NCI-H2107 (cell line): ENCODE data around the gene UGT1A3.
"Not testable (repeated sequence)": the region's sequence is repeated elsewhere in the genome, so short reads cannot be mapped to it uniquely, and the experiment has no call there.

Source experiments
- DNase-seq: peaks from one replicate; lab custom pipeline; 2025; lab: John Stamatoyannopoulos, UW

UGT1A3 gene

DNA sequence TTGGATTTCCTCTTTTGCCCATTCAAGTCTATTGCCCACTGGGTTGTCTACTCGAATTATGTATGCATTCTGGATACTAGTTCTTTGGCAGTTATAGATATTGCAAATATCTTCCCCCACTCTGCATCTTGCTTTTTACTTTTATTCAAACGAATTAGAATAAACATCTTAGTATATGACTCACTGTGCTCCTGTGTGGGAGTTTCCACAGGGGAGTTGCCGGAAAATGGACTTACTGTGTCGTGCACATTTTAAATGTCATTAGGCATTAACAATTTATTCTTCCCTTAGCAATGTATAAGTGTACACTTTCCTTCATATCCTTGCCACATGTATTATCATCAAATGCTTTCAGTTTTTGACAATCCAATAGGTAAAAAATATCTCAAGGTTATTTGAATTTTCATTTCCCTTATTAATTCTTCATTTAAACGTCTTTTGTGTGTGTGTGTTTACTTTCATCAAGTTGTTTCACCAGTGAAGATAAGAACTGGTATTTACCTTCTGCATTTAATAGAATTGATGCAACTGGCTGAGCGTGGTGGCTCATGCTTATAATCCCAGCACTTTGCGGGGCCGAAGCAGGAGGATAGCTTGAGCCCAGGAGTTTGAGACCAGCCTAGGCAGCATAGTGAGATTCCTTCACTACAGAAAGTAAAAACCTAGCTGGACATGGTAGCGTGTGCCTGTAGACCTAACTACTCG is 20.8 kb upstream of the UGT1A3 start:
- DNase-seq = no peak

- DNase-seq = no peak
Measured at GRCh38 chr2:233708942-233709341, 19.9 kb upstream of the UGT1A3 start.

GRCh38 chr2:233711312-233712008 is 17.4 kb upstream of the UGT1A3 start:
- peak; percentile 43 for DNase-seq

DNA sequence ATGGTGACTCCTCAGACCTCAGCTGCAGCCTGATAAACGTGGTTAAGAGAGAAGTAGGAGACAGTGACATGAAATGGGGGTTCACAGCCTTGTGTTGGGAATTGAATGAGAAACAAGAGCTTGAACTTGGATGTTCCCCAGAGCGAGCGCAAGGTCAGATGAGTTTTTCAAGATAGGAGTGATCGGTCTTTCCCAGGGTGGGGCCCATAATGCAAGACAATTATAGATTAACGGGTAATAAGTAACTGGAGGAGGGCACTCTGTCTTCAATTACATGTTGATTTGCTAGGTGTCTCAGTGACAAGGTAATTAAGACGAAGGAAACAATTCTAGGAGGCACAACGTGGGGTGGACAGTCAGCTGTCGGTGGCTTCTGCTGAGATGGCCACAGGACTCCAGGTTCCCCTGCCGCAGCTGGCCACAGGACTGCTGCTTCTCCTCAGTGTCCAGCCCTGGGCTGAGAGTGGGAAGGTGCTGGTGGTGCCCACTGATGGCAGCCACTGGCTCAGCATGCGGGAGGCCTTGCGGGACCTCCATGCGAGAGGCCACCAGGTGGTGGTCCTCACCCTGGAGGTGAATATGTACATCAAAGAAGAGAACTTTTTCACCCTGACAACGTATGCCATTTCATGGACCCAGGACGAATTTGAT is 16.1 kb upstream of the UGT1A3 start, which contains the start of gene UGT1A5:
Gene UGT1A5, plus strand, starts transcription at position 297 of the 651 bp plus-strand sequence. Its CDS starts 85 bp downstream, at position 382.
- DNase-seq = no peak

DNA sequence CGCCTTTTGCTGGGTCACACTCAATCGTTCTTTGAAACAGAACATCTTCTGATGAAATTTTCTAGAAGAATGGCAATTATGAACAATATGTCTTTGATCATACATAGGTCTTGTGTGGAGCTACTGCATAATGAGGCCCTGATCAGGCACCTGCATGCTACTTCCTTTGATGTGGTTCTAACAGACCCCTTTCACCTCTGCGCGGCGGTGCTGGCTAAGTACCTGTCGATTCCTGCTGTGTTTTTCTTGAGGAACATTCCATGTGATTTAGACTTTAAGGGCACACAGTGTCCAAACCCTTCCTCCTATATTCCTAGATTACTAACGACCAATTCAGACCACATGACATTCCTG is 15.6 kb upstream of the UGT1A3 start:
- DNase-seq = no peak

- DNase-seq = no peak
Measured at GRCh38 chr2:233714121-233714520, 14.7 kb upstream of the UGT1A3 start.

GRCh38 chr2:233718552-233718951 is 10.3 kb upstream of the UGT1A3 start, which contains the start of gene UGT1A4:
Gene UGT1A4 (plus strand): TSS chr2:233718736. CDS start chr2:233718821, 85 bp downstream.
- DNase-seq = no peak

- DNase-seq = not testable (repeated sequence)
Measured at GRCh38 chr2:233736868-233737653, 8.2 kb downstream of the UGT1A3 start.

- DNase-seq = no peak
Measured at GRCh38 chr2:233740870-233741269, 12.0 kb downstream of the UGT1A3 start.

DNA sequence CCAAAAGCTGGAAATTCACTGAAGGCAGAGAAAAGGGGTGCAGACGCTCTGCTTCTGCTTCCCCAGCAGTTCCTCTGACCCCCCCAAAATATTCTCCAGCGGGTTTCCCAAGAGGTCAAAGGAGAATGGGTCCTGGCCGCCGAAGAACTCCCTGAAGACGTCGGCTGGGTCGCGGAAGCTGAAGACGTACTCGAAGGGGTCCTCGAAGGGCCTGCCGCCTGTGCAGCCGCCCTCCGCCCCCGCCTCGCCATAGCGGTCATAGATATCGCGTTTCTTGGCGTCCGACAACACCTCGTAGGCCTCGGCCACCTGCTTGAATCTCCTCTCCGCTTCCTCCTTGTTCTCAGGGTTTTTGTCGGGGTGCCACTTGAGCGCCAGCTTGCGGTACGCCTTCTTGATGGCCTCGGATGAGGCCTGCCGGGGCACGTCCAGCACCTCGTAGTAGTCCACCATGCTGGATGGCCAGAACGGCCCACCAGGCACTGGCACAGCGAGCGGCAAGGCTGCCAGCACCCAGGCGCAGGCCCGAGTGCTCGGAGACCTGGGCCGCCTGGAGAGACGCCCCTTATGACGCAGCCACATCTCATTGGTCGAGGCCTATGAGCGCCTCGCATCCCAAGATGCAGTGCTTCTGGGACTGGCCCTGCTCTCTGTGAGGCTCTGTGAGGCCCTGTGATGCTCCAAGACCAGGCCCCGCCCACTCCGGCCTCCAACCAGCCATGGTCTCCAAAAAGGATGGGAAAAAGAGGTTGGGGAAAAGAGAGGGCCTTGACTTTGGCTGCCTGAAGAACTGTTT is 14.8 kb downstream of the UGT1A3 start:
- no peak for DNase-seq

DNA sequence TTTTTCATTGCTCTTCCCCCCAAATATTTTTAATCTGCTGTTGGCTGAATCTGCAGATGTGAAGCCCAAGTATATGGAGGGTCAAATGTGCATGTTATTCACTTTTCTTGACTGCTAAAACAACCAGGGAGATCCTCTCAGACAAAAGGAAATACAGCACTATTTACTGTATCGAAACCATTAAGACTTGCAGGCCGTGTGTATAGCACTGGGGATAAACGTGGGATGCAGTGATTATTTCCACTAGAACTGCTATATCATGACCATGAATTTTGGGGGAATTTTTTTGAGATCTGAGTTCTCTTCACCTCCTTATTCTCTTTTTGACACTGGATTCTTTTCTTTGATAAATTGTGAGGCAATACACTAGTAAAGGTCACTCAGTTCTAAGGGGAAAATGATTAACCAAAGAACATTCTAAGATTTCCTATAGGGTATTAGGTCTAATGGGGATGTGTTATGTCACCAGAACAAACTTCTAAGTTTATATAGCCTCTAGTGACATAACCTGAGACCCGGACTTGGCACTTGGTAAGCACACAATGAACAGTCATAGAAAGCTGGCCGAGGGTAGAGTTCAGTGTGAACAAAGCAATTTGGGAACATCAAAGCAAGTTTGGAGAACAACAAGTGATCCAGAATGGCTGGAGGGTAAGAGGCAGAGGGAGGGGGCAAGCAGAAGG is 16.4 kb downstream of the UGT1A3 start:
- DNase-seq = no peak

- DNase-seq = not testable (repeated sequence)
Measured at GRCh38 chr2:233745838-233746237, 17.0 kb downstream of the UGT1A3 start.

- no peak for DNase-seq
Measured at GRCh38 chr2:233746475-233747282, 17.8 kb downstream of the UGT1A3 start.

DNA sequence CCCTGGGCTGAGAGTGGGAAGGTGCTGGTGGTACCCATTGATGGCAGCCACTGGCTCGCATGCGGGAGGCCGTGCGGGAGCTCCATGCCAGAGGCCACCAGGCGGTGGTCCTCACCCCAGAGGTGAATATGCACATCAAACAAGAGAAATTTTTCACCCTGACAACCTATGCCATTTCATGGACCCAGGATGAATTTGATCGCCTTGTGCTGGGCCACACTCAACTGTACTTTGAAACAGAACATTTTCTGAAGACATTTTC is 18.4 kb downstream of the UGT1A3 start:
- DNase-seq = no peak

GRCh38 chr2:233750689-233751088 is 21.8 kb downstream of the UGT1A3 start:
- not testable (repeated sequence) for DNase-seq

DNA sequence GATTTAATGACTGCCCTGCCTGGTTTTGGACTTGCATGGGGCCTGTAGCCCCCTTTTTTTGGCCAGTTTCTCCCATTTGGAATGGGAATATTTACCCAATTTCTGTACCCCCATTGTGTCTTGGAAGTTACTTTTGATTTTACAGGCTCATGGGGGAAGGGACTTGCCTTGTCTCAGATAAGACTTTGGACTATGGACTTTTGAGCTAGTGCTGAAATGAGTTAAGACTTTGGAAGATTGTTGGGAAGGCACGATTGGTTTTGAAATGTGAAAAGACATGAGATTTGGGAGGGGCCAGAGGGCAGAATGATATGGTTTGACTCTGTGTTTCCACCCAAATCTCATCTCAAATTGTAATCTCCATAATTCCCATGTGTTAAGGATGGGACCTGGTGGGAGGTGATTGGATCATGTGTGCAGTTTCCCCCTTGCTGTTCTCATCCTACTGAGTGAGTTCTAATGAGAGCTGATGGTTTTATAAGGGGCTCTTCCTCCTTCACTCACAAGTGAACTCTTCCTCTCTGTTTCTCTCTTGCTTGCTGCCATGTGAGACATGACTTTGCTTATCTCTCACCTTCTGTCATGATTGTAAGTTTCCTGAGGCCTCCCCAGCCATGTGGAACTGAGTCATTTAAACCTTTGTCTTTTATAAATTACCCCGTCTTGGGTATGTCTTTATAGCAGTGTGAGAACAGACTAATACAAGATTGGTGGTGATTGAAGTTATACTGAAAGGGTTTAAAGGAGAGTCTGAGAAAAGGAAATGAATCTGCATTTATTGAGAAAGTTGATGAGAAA is 22.6 kb downstream of the UGT1A3 start:
- not testable (repeated sequence) for DNase-seq

- no peak for DNase-seq
Measured at GRCh38 chr2:233754872-233755611, 26.2 kb downstream of the UGT1A3 start.

- DNase-seq = no peak
Measured at GRCh38 chr2:233756429-233757081, 27.7 kb downstream of the UGT1A3 start.
